H1 (cell line): ENCODE measurements around the gene ROR1. TPM values are rescaled to one million over a fixed set of nuclear protein-coding genes. Genes with fewer than 3 reads are reported as not detected.

Source experiments
- BACH1 ChIP-seq: IDR thresholded peaks from 2 replicates; pipeline ENCODE4 v1.6.1; 2012; ENCODE audit warnings: low read length, improper control_type of control experiment
- FOSL1 ChIP-seq: IDR thresholded peaks from 2 replicates; pipeline ENCODE4 v1.6.1; 2011; ENCODE audit warnings: mild to moderate bottlenecking, low read depth, low read length, moderate library complexity; ENCODE audit not compliant: insufficient read depth
- GABPA ChIP-seq: IDR thresholded peaks from 2 replicates; pipeline ENCODE4 v1.6.1; 2011; ENCODE audit warnings: mild to moderate bottlenecking, low read length, moderate library complexity, borderline replicate concordance; ENCODE audit not compliant: insufficient read depth
- KDM4A ChIP-seq: IDR thresholded peaks from one replicate; pipeline ENCODE4 v1.7.1; 2012; ENCODE audit warnings: low read depth, mild to moderate bottlenecking, moderate library complexity, low read length, inconsistent platforms; ENCODE audit not compliant: severe bottlenecking
- RNF2 ChIP-seq: fragments of 200-900, 300-1000 bp; sonication (generic); IDR thresholded peaks from 2 replicates; pipeline ENCODE4 v1.7.1; 2016; ENCODE audit warnings: borderline replicate concordance, low read depth, mild to moderate bottlenecking, antibody characterized with exemption, low read length; ENCODE audit not compliant: poor library complexity, severe bottlenecking; ENCODE audit errors: missing control alignments
- SP1 ChIP-seq: IDR thresholded peaks from 2 replicates; pipeline ENCODE4 v1.6.1; 2011; ENCODE audit warnings: low read depth, low read length
- polyA plus RNA-seq, 7 experiments: library from polyadenylated mRNA; depleted of rRNA in 3 of 7; stranded (reverse) in 5 of 7; unstranded in 2 of 7; fragments of >200 nt in 5 of 7; fragments of 200-250 nt in 2 of 7; gene quantifications; 1 replicate in 5 of 7; 2 replicates in 1 of 7; 4 replicates in 1 of 7; pipeline versions ENCODE4 v1.2.1 to v1.2.3, GENCODE V29; 2011 to 2013; ENCODE audit warnings: missing spikeins in 2 of 7, mixed read lengths in 2 of 7
- total RNA-seq: library from RNA; stranded (reverse); fragmentation: NEBNext Ultra II Directional; extraction: Animal tissue kit (Norgen Biotek cat#: 25700); gene quantifications from 2 replicates; pipeline ENCODE4 v1.2.1, GENCODE V29; 2021

The ROR1 gene
- total and polyA plus RNA-seq, 2 of the 8 experiments (the other 6 are each of a cell fraction or from before 2014, with no cell fraction given) = 33.6 to 73.6 TPM

GRCh38 chr1:63752176-63752575 is 21.6 kb upstream of the ROR1 start (continued):
- no peak for TF ChIP-seq FOSL1
- no peak for TF ChIP-seq SP1
- TF ChIP-seq KDM4A = no peak
- TF ChIP-seq GABPA = no peak
- TF ChIP-seq BACH1 = no peak
- no peak for TF ChIP-seq RNF2
